ENCODE results near the gene SELENOH. TPM values are rescaled to one million over a fixed set of nuclear protein-coding genes. Genes with fewer than 3 reads are reported as not detected.
A peak's percentile ranks its signal among the peaks of the same experiment; 100 is the strongest.

Gene SELENOH
- total and polyA plus RNA-seq, 9 of the 15 experiments (the other 6 are each of a cell fraction or from before 2014, with no cell fraction given): 16.6 to 299 (median 118) TPM

- TF ChIP-seq ZNF274 (IDR thresholded peaks at IDR 0.05; ENCODE audit: borderline replicate concordance, low read depth, low read length) (no peak), ZNF280B (CRISPR knock-in tag; IDR thresholded peaks at IDR 0.05) (no peak), SMARCA5 (IDR thresholded peaks at IDR 0.05) (no peak), MEIS2 (IDR thresholded peaks at IDR 0.05; ENCODE audit: partially characterized antibody) (no peak), KDM1A (IDR thresholded peaks at IDR 0.05) (no peak), MNT (conservative IDR thresholded peaks at IDR 0.05) (peak; percentile 99), TBP (optimal IDR thresholded peaks at IDR 0.05; ENCODE audit: low read depth, low read length) (peak; percentile 87), EWSR1 (IDR thresholded peaks at IDR 0.05; ENCODE audit: borderline replicate concordance, low read depth, partially characterized antibody) (no peak), ILK (tag; IDR thresholded peaks at IDR 0.05; ENCODE audit: borderline replicate concordance, low read depth) (no peak), MAFK (IDR thresholded peaks at IDR 0.05; ENCODE audit: low read length) (peak; percentile 60; the same call in 1 of the 2 replicates), BCLAF1 (IDR thresholded peaks at IDR 0.05; ENCODE audit: borderline replicate concordance in 1 of 2, control insufficient read depth in 1 of 2, low read depth in 2 of 2, low read length in 1 of 2) (peak; percentile 46 to 99; a peak in 3 of 4 replicates), TEAD2 (tag; IDR thresholded peaks at IDR 0.05) (no peak), POLR3G (IDR thresholded peaks at IDR 0.05; ENCODE audit: extremely low read depth, insufficient read length, insufficient replicate concordance) (no peak), ELK3 (CRISPR knock-in tag; IDR thresholded peaks at IDR 0.05) (no peak), ETS2 (tag; IDR thresholded peaks at IDR 0.05; ENCODE audit: borderline replicate concordance, poor library complexity, severe bottlenecking) (no peak), THRA (IDR thresholded peaks at IDR 0.05) (no peak), XRCC4 (IDR thresholded peaks at IDR 0.05; ENCODE audit: extremely low read depth, insufficient read depth, insufficient read length) (no peak)
Observed at GRCh38 chr11:57741132-57742086, at the start of gene SELENOH (continued).

Data from K562 (cell line).